Right lung (tissue), 5 donors: Measurements from ENCODE around the gene ZNF331. TPM values are rescaled to one million over a fixed set of nuclear protein-coding genes. Genes with fewer than 3 reads are reported as not detected.

Source experiments
- DNase-seq, 2 donors: peaks; one replicate each; pipeline ENCODE4 v3.0.0-alpha.2; 2013
- polyA plus RNA-seq, 5 donors: library from polyadenylated mRNA; unstranded; fragments of 120-200 nt; gene quantifications; one replicate each; pipeline versions ENCODE4 v1.2.1 to v1.2.3, GENCODE V29; 2013; ENCODE audit warnings: inconsistent platforms in 1 of 5, low replicate concordance in 1 of 5; ENCODE audit not compliant: insufficient read length in 5 of 5, insufficient read depth in 1 of 5

The ZNF331 gene
- polyA plus RNA-seq, 5 donors, result 16.3 to 24.1 (median 19.6) TPM

DNA sequence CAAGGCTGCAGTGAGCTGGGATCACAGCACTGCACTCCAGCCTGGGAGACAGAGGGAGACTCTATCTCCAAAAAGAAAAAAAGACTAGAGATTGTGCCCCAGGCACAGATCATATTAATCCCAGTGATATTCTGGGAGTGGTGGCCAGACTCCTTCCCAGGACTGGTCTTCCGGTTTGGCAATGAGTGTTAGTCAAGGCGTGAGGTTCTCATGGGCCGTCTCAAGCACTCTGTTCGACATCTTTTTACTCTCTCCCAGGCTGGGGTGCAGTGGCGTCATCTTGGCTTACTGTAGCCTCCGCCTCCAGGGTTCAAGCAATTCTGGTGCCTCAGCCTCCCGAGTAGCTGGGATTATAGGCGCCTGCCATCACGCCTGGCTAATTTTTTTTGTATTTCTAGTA lies 88.5 kb downstream of the ZNF331 start:
- DNase-seq, result no peak

DNA sequence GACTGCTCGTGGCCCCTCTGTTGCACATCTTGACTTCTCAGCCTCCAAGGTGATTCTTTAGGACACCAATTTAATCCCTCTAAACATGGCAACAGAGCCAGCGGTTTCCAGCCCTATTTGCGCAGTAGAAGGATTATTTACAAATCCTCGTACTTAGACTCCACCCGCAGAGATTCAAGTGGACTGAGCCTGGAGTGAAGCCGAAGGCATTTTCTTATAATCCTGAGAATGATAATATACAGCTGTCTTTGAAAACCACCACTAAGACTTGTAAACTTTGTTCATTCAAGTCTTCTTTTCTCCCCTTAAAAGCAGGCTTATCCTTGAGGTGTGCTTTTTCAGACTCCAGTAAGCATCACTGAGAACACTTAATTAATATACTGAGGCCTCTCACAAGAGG lies 89.0 kb downstream of the ZNF331 start:
- peak; percentile 64 to 67 for DNase-seq

Other genes starting within 250 kb of the ZNF331 start
- 10 to 100 TPM in 2 of 5 donors, 1 to 10 TPM in 3; 5.9 to 11.4 (median 8.9) TPM for gene ZNF845, start 204.4 kb upstream of the ZNF331 start, polyA plus RNA-seq
- 10 to 100 TPM; 10.1 to 19.3 (median 13.9) TPM for gene ZNF525, start 172.4 kb upstream of the ZNF331 start, polyA plus RNA-seq
- 10 to 100 TPM in 4 of 5 donors, 1 to 10 TPM in 1; 8.2 to 18.2 (median 13.9) TPM for gene ZNF765, start 143.0 kb upstream of the ZNF331 start, polyA plus RNA-seq
- 10 to 100 TPM; 16.4 to 27.7 (median 22.3) TPM for gene ZNF761, start 106.2 kb upstream of the ZNF331 start, polyA plus RNA-seq
- 1 to 10 TPM; 4.0 to 7.8 (median 5.3) TPM for gene ZNF813, start 70.4 kb upstream of the ZNF331 start, polyA plus RNA-seq
- gene DPRX, start 93.9 kb downstream of the ZNF331 start, polyA plus RNA-seq, result not detected